GM12801 (cell line): Measurements from ENCODE around the gene APBB2.

Source experiments
- CTCF ChIP-seq: IDR thresholded peaks from one replicate; pipeline ENCODE4 v1.5.1; 2011; ENCODE audit warnings: control low read depth; ENCODE audit not compliant: insufficient read length; ENCODE audit errors: extremely low read depth

Gene APBB2

DNA sequence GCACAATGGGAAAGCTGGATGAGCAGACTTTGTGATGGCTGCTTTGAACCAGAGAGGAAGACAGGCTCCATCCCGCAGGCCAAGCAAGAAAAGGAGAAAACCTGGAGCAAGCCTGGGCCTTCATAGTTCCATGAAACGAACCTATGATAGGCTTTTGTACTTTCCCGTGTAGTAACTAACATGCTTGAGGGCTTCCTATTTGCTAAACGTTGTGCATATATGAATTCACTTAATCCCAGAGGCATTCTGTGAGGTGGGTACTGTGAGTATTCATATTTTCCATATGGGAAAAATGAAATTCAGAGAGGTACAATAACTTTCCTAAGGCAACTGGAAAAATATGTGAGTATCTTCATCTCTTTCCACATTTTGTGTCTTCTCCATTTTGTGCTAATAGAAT, 13.6 kb upstream of the APBB2 start:
- TF ChIP-seq CTCF = no peak

GRCh38 chr4:41221850-41222645, 7.7 kb upstream of the APBB2 start:
- no peak for TF ChIP-seq CTCF

- no peak for TF ChIP-seq CTCF
Observed at GRCh38 chr4:41219421-41219950, 5.1 kb upstream of the APBB2 start.

DNA sequence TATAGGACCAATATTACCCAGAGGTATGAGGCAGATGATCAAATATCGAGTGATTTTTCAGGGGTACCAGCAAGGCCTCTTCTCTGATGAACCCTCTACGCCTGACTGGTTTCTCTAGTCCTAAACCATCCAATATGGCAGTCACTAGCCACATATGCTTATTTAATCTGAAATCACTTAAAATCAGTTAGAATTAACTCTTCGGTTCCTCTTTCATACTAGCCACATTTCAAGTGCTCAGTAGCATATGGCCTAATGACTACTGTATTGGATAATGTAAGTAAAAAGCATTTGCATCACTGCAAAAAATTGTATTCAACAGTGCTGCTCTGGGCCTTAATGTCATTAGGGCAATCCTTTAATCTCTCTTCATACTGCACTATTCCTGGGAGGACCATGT, 4.4 kb upstream of the APBB2 start:
- TF ChIP-seq CTCF = no peak

DNA sequence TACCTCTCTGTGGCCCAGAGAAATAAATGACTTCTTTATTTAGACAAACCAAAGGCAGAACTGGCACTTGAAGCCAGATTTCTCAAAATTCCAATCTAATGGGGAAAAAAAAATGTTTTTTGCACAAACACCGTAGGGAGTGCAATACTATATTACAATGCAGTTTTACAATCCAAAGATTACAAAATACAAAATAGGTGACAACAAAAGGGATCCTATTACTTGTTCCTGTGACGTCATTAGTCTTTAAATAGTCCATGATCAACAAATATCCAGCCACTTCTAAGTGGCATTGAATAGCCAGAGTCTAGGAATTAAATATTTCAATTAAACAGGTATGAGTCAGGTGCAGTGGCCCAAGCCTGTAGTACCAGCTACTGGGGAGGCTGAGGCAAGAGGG, 3.0 kb upstream of the APBB2 start:
- TF ChIP-seq CTCF = no peak

- no peak for TF ChIP-seq CTCF
Observed at GRCh38 chr4:41217020-41217333, 2.6 kb upstream of the APBB2 start.

DNA sequence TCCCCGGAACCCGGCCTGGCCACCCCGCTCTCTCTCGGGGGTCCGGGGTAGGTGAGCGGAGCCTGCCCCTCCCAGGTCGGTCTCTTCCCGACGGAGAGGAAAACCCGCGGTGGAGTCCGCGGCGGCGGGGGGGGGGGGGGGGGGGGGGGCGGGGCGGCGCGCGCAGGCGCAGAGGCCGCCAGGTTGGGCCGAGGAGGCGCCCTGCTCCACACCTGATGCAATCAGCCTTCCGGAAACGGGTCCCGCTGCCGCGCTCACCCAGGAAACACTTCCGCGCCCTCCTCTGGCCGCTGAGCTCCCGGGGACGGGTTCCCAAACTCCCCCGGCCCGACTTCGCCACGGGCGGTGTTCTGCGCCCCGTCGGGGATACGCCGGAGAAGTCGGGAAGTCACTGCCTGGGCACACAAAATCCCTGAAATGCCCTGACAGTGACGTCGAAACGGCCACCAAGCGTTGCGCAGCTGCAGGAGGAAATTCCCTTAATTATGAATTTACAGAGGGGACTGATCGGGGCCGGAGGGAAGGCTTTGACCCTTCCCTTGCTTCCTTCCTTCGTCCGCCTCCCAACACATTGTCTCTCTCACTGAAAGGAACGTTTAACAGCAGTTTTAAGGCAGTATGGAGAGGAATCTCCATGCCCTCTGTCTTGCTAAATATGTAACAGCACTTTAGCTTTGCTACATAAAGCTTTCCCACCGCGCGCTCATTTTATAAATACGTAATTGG, 2.1 kb upstream of the APBB2 start:
- TF ChIP-seq CTCF = no peak
